C4-2B (cell line): ENCODE results near the gene SLC8B1.

Source experiments
- H3K27ac ChIP-seq: fragments of 450-650 bp; 2 replicates; pipeline ENCODE4 v1.5.1; 2017
- ZFX ChIP-seq: fragments of 450-650 bp; IDR thresholded peaks from 2 replicates; pipeline ENCODE4 v1.6.1; 2017
- TF ChIP-seq, protein P1 (sequence below): fragments of 450-650 bp; conservative IDR thresholded peaks from 2 replicates; pipeline ENCODE4 v1.5.1; 2017; ENCODE audit warnings: mild to moderate bottlenecking

The SLC8B1 gene

DNA sequence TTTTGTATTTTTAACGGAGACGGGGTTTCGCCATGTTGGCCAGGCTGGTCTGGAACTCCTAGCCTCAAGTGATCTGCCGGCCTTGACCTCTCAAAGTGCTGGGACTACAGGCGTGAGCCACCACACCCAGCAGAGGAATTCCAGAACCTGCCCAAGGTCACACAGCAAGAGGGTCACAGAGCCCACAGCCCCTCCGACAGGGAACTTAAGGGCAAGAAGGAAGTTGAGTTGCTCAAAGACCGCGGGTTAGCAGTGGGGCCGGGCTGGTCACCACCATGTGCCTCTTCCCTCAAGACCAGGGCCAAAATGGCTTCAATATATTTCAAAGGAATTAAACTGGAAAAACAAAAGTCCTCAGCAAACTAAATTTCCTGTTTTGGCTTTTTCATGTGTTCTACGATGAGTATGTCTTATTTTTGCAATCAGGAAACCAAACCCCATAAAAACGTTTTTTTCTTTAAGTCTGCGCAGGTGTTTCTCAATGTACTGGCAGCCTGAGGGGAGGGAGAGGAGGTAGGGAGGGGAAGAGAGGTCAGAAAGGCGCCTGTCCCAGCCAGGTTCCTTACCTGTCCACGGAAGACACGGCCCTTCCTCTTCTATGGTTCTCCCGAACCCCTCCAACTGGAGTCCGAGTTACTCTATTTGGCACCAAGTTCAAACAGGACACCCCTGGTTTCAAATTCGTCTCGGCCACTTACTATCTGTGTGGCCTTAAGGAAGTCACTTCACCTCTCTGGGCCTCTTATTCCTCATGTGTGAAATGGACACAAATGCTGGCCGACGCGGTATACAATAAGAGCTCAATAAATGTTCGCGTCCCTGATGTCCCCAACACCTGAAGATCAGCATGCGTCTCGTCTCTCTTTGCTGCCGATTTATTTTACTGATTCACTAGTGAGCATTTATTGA is 778 bp downstream of the SLC8B1 start:
- peak overlapping the region; percentile 51 for H3K27ac ChIP-seq
- TF ChIP-seq ZFX = no peak
- TF ChIP-seq, protein P1, sequence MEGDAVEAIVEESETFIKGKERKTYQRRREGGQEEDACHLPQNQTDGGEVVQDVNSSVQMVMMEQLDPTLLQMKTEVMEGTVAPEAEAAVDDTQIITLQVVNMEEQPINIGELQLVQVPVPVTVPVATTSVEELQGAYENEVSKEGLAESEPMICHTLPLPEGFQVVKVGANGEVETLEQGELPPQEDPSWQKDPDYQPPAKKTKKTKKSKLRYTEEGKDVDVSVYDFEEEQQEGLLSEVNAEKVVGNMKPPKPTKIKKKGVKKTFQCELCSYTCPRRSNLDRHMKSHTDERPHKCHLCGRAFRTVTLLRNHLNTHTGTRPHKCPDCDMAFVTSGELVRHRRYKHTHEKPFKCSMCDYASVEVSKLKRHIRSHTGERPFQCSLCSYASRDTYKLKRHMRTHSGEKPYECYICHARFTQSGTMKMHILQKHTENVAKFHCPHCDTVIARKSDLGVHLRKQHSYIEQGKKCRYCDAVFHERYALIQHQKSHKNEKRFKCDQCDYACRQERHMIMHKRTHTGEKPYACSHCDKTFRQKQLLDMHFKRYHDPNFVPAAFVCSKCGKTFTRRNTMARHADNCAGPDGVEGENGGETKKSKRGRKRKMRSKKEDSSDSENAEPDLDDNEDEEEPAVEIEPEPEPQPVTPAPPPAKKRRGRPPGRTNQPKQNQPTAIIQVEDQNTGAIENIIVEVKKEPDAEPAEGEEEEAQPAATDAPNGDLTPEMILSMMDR = no peak

DNA sequence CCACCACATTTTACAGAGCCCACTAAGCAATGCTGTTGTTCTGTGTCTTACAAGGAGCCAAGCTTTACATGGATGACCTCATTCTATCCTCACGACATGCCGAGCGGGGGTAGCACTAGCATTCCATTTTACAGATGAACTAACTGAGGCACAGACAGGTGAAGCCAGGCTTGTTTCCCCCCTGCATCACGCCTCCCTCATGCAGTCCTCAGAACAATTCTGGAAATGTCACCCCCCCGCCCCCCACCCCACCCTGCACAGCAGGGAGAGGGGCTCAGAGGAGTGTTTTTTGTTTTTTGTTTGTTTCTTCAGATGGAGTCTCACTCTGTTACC is 1.5 kb downstream of the SLC8B1 start:
- no peak overlapping the region for H3K27ac ChIP-seq
- TF ChIP-seq, protein P1 = no peak
- no peak for TF ChIP-seq ZFX

DNA sequence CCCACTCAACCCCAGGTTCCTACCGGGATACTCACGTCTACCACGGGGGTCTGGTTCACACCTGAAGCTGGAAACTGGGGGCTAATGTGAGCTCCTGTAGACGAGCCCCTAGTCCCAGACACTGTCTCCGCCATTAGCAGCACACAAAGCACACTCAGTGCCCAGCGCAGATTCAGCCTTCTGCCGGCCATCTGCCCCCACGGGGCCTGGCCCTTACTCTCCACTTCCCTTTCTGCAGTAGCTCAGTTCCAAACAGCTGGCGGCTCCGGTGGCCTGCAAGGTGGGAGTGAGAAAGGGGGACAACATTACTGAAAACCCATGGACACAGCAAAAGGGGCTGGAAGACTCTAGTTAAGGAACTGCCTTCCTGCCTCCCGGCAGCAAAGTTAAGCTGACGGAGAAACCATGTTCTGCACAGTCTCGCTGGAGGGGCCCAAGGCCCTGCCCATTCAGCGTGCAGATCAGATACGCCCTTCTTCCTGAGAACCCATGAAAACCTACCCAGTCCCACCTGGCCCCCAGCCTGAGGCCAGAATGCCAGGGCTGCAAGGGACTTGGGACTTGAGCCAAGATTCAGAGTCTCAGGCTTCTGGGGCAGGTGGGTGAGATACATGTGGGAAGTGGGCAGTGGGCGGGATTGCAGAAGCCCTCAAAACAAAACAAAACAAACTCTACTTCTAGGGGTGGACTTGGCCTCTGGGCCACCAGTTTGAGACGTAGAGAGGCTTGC is 2.1 kb downstream of the SLC8B1 start:
- no peak overlapping the region for H3K27ac ChIP-seq
- TF ChIP-seq ZFX = no peak
- TF ChIP-seq, protein P1 = no peak

DNA sequence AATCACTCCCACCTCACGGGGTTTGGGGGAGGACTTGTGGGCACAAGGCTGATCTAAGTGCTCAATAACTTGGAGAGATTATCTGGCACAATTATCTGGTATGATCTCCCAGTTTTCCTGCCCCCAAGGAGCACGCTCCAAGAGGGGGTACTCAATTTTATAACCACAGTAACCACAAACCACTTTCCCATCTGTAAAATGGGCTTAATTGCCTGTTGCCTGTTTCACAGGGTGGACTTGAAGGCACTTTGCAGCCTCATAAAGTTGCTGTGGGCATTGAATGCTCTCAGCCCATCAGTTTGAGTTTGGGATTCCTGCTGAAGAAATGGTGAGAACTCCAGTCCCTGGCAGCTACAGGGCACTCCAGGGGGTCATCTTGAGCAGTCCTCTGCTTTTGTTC is 4.4 kb downstream of the SLC8B1 start:
- TF ChIP-seq ZFX = no peak
- TF ChIP-seq, protein P1 = no peak
- no peak overlapping the region for H3K27ac ChIP-seq

DNA sequence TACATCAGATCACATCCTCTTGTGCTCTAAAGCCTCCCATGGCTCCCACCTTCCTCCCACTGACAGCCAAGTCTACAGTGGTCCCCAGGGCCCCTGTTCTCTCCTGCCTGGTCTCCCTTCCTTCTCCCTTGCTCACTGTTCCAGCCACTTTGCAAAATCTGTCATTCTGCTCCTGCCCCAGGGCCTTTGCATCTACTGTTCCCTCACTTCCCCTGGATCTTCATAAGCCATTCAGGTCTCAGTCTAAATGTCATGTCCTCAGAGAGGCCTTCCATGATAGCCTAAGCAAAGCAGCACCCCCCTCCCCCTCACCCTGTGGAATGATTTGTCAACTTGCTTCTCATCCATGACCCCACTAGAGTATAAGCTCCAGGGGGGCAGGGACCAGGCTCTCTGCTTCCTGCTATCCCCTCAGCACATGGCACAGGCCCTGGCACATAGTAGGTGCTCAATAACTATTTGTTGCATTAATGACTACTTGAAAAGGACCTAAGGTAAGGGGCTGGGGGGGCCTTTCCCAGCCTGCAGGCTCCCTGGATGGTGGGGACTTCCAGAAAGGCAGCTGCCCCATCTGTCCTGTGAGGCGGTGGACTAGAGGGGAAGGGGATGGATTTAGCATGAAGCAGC is 5.0 kb downstream of the SLC8B1 start:
- H3K27ac ChIP-seq = no peak overlapping the region
- TF ChIP-seq ZFX = no peak
- TF ChIP-seq, protein P1 = no peak

DNA sequence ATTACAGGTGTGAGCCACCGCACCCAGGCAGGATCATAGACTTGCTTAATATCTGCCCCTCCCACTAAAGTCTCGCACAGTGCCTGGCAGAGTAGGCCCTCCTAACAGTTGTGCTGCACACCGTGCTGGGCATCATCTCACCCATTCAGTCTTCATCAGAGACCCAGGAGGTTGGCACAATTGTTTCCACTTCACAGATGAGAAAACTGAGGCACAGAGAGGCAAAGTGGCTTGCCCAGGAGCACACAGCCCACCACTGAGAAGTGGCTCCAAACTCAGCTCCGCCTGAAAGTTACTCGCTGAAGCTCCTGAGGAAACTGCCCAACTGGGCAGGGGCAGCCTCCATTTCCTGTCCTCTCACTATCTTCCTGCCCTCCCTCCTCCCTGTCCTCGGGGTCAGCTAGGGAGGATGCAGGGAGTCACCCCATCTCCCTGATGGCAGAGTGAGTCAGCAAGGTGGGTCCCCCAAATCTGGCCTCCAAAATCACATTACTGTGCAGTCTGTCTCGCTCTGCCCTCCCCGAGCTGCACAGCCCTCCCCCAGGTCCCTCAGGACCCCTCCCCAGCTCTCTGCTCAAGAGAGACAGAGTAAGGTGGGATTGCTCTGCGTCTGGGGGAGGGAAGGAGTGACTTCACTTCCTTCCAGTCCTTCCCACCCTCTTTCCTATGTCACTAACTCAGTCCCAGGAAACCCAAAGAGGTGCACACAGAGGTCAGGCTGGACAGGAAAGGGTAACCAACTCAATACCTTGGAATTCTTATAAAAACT is 5.7 kb downstream of the SLC8B1 start:
- TF ChIP-seq, protein P1 = no peak
- no peak for TF ChIP-seq ZFX
- H3K27ac ChIP-seq = no peak overlapping the region
